OCI-LY7 (cell line): ENCODE data around the gene CCDC43. TPM values are rescaled to one million over a fixed set of nuclear protein-coding genes. Genes with fewer than 3 reads are reported as not detected.

Source experiments
- BruUV-seq: library from RNA; stranded (reverse); fragments of 400-500 nt; replicated peaks from 2 replicates; lab custom pipeline; 2021; lab: Mats Ljungman, UMichigan
- CTCF ChIA-PET: fragments of 300-600 bp; sonication (Branson Sonifier 250); formaldehyde crosslinking; loops from one replicate; lab custom pipeline; 2022; ENCODE audit warnings: antibody characterized with exemption; ENCODE audit not compliant: unreplicated experiment; lab: Charles Lee
- POLR2A ChIA-PET: fragments of 300-600 bp; sonication (Branson Sonifier 250); formaldehyde crosslinking; loops from one replicate; lab custom pipeline; 2022; ENCODE audit warnings: antibody characterized with exemption; lab: Charles Lee
- DNase-seq: peaks from one replicate; pipeline ENCODE4 v3.0.0-alpha.2; 2015; ENCODE audit warnings: low spot score
- H2AFZ ChIP-seq: fragments of 200-600 bp; sonication (generic), shearing (Covaris generic); 2 replicates; pipeline ENCODE4 v1.6.1; 2014; ENCODE audit warnings: mild to moderate bottlenecking, antibody characterized with exemption, low read length, moderate library complexity
- H3K27ac ChIP-seq: fragments of 200-600 bp; sonication (generic); 2 replicates; pipeline ENCODE4 v1.5.1; 2014; ENCODE audit warnings: mixed run types, low read depth, mild to moderate bottlenecking, moderate library complexity, low read length, inconsistent platforms; ENCODE audit not compliant: poor library complexity, severe bottlenecking
- H3K36me3 ChIP-seq: fragments of 200-600 bp; sonication (generic); 2 replicates; pipeline ENCODE4 v1.6.1; 2014; ENCODE audit warnings: mild to moderate bottlenecking, antibody characterized with exemption, low read length, moderate library complexity, mixed read lengths; ENCODE audit not compliant: insufficient read depth
- H3K4me1 ChIP-seq: fragments of 200-600 bp; sonication (generic); 2 replicates; pipeline ENCODE4 v1.5.1; 2014; ENCODE audit warnings: mild to moderate bottlenecking, low read length; ENCODE audit not compliant: insufficient read depth, poor library complexity, severe bottlenecking
- H3K4me2 ChIP-seq: fragments of 200-600 bp; sonication (generic); 2 replicates; pipeline ENCODE4 v1.6.1; 2014; ENCODE audit warnings: mild to moderate bottlenecking, low read length
- H3K4me3 ChIP-seq: fragments of 200-600 bp; sonication (generic); 2 replicates; pipeline ENCODE4 v1.5.1; 2014; ENCODE audit warnings: mild to moderate bottlenecking, low read depth, low read length; ENCODE audit not compliant: poor library complexity, severe bottlenecking
- H3K79me2 ChIP-seq: fragments of 200-600 bp; sonication (generic); 2 replicates; pipeline ENCODE4 v1.6.1; 2016; ENCODE audit warnings: low read depth, mild to moderate bottlenecking, low read length, moderate library complexity, mixed read lengths; ENCODE audit not compliant: insufficient read depth
- H3K9me2 ChIP-seq: fragments of 200-600 bp; sonication (generic); 2 replicates; pipeline ENCODE4 v1.6.1; 2016; ENCODE audit warnings: mild to moderate bottlenecking, low read length, mixed read lengths; ENCODE audit not compliant: insufficient read depth
- H3K9me3 ChIP-seq: fragments of 200-600 bp; sonication (generic); 2 replicates; pipeline ENCODE4 v1.6.1; 2014; ENCODE audit warnings: mild to moderate bottlenecking, mixed run types, low read length, mixed read lengths
- H4K20me1 ChIP-seq: fragments of 200-600 bp; sonication (generic); 2 replicates; pipeline ENCODE4 v1.6.1; 2014; ENCODE audit warnings: mild to moderate bottlenecking, antibody characterized with exemption, low read length, moderate library complexity, mixed read lengths; ENCODE audit not compliant: insufficient read depth
- EZH2phosphoT487 ChIP-seq: fragments of 200-600 bp; sonication (generic); IDR thresholded peaks from 2 replicates; pipeline ENCODE4 v1.6.1; 2018; ENCODE audit warnings: low read depth, borderline replicate concordance, mild to moderate bottlenecking, mixed run types, antibody characterized with exemption, low read length, moderate library complexity, mixed read lengths
- intact Hi-C: fragments of 100-400 bp; cut with micrococcal nuclease; formaldehyde crosslinking; loops from one replicate; pipeline ENCODE4 v1.10.0; 2022; ENCODE audit not compliant: unreplicated experiment
- total RNA-seq, 2 experiments: library from RNA; depleted of rRNA in 1 of 2; stranded (reverse); fragments of >200 nt in 1 of 2; shearing (Covaris generic) in 1 of 2; gene quantifications; 2 replicates each; pipeline ENCODE4 v1.2.3, GENCODE V29; 2014 to 2022
- TF ChIP-seq, protein P1 (sequence below): fragments of 200-600 bp; sonication (generic); conservative IDR thresholded peaks from 2 replicates; pipeline ENCODE4 v1.5.1; 2014; ENCODE audit warnings: mild to moderate bottlenecking, antibody characterized with exemption, low read length, moderate library complexity, mixed read lengths

CCDC43 gene
- total RNA-seq, 2 experiments from 2014 or later, result 33.2 to 35.6 TPM

DNA sequence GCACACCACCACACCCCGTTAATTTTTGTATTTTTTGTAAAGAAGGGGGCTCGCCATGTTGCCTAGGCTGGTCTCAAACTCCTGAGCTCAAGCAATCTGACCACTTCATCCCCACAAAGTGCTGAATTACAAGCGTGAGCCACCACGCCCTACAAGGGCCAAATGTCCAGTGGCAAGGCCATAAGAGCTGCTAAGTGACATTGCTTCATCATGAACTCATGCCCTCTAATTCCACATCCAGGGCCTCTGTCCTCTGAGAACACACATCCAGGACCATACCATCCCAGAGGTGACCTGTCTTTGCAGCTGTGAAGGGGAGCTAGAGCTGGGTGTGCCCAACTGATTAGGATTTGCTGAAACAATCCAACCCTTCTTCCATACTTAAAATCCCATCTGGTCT, 58.9 kb downstream of the CCDC43 start:
- no peak overlapping the region for H3K4me3 ChIP-seq
- ChIA-PET POLR2A (interaction anchor here (0.7 kb wide), 1 partner anchor 51 kb away, joined by 4 read pairs; no protein-coding TSS in a partner anchor), CTCF (no interaction called here)
- H3K27ac ChIP-seq, result no peak overlapping the region
- BruUV-seq, result no TSS peak
- H4K20me1 ChIP-seq, result no peaks in the 10 kb centered on the region
- H2AFZ ChIP-seq, result no peak overlapping the region
- no peaks in the 10 kb centered on the region for H3K79me2 ChIP-seq
- TF ChIP-seq, protein P1, sequence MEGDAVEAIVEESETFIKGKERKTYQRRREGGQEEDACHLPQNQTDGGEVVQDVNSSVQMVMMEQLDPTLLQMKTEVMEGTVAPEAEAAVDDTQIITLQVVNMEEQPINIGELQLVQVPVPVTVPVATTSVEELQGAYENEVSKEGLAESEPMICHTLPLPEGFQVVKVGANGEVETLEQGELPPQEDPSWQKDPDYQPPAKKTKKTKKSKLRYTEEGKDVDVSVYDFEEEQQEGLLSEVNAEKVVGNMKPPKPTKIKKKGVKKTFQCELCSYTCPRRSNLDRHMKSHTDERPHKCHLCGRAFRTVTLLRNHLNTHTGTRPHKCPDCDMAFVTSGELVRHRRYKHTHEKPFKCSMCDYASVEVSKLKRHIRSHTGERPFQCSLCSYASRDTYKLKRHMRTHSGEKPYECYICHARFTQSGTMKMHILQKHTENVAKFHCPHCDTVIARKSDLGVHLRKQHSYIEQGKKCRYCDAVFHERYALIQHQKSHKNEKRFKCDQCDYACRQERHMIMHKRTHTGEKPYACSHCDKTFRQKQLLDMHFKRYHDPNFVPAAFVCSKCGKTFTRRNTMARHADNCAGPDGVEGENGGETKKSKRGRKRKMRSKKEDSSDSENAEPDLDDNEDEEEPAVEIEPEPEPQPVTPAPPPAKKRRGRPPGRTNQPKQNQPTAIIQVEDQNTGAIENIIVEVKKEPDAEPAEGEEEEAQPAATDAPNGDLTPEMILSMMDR, result no peak
- no peak for TF ChIP-seq EZH2phosphoT487
- DNase-seq, result no peak
- H3K9me3 ChIP-seq, result no peaks in the 10 kb centered on the region
- H3K4me2 ChIP-seq, result no peak overlapping the region
- no peaks in the 10 kb centered on the region for H3K9me2 ChIP-seq
- H3K36me3 ChIP-seq, result no peaks in the 10 kb centered on the region
- H3K4me1 ChIP-seq, result peaks cover 21% of the 10 kb centered on the region
- intact Hi-C loops, result no loop called here

GRCh38 chr17:44629314-44629713, 60.3 kb downstream of the CCDC43 start:
- no peak for TF ChIP-seq EZH2phosphoT487
- TF ChIP-seq, protein P1, result no peak
- Histone ChIP-seq H3K4me1 (peaks cover 21% of the 10 kb centered on the region), H3K9me3 (no peaks in the 10 kb centered on the region), H4K20me1 (no peaks in the 10 kb centered on the region), H3K79me2 (no peaks in the 10 kb centered on the region), H3K9me2 (no peaks in the 10 kb centered on the region), H3K36me3 (no peaks in the 10 kb centered on the region), H2AFZ (peak overlapping the region; percentile 60; the same call in 1 of the 2 replicates), H3K4me2 (no peak overlapping the region; the same call in 1 of the 2 replicates), H3K27ac (peak overlapping the region; percentile 73), H3K4me3 (no peak overlapping the region)
- intact Hi-C loops, result no loop called here
- BruUV-seq, result no TSS peak
- DNase-seq, result no peak
- CTCF ChIA-PET, result interaction anchor here (1.1 kb wide), 1 partner anchor 95 kb away, joined by 3 read pairs; no protein-coding TSS in a partner anchor
- POLR2A ChIA-PET, result no interaction called here
